IgD-negative memory B cell (primary cell): Measurements from ENCODE around the gene HHIPL2. TPM values are rescaled to one million over a fixed set of nuclear protein-coding genes. Genes with fewer than 3 reads are reported as not detected.

Source experiments
- H3K27ac Mint-ChIP-seq, 3 donors: one replicate each; pipeline ENCODE4 v1.8.0; 2020 to 2022; ENCODE audit warnings: mild to moderate bottlenecking in 3 of 3, mixed read lengths in 3 of 3, moderate library complexity in 1 of 3
- H3K27me3 Mint-ChIP-seq: one replicate; pipeline ENCODE4 v1.8.0; 2021; ENCODE audit warnings: mixed read lengths
- H3K36me3 Mint-ChIP-seq: one replicate; pipeline ENCODE4 v1.8.0; 2020; ENCODE audit warnings: mild to moderate bottlenecking, mixed read lengths
- H3K4me1 Mint-ChIP-seq, 3 donors: one replicate each; pipeline ENCODE4 v1.8.0; 2020 to 2022; ENCODE audit warnings: mixed read lengths in 3 of 3, mild to moderate bottlenecking in 1 of 3
- H3K4me3 Mint-ChIP-seq, 4 donors: one replicate each; pipeline ENCODE4 v1.8.0; 2020 to 2022; ENCODE audit warnings: mild to moderate bottlenecking in 4 of 4, mixed read lengths in 4 of 4, moderate library complexity in 3 of 4
- H3K9me3 Mint-ChIP-seq, 3 donors: one replicate each; pipeline ENCODE4 v1.8.0; 2020 to 2021; ENCODE audit warnings: mixed read lengths in 3 of 3, mild to moderate bottlenecking in 1 of 3
- polyA plus RNA-seq: library from polyadenylated mRNA; unstranded; fragments of 300-500 nt; fragmentation: Illumina TruSeq; gene quantifications from one replicate; pipeline ENCODE4 v1.2.3, GENCODE V29; 2021

The HHIPL2 gene
- polyA plus RNA-seq, 1 donor from 2014 or later: not detected

DNA sequence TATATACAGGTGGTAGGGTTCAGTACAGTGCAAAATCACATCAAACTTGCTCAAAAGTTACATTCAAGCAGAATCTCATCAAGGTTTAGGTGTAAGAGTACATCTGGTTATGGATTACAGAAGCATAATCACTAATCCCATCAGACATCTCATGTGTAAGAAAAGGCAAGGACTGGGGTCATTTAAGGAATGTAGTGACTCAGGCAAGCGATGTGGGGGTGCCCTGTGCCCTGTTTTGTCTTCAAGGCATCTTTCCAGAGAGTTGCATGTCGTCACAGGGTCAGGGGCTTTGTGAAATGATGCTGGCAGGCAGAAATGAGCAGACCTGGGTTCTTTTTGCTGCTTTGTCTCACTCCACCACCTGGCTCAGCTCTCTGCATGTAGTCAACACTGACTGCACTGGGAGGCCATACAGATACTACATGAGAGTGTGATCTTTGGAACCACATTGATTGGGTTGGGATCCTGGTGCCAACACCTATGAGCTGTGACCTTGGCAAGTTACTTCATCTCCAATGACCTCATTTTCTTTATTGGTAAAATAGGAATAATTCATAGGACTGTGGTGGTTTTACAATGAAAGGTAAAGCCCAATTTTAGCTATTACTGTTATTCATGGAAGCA is 8.2 kb upstream of the HHIPL2 start:
- peaks cover 3% of the 10 kb centered on the region for H3K36me3 Mint-ChIP-seq
- no peak overlapping the region for H3K4me3 Mint-ChIP-seq
- H3K4me1 Mint-ChIP-seq: peaks cover 0 to 4% (median 0%) of the 10 kb centered on the region in 3 donors
- no peaks in the 10 kb centered on the region for H3K27me3 Mint-ChIP-seq
- no peaks in the 10 kb centered on the region for H3K9me3 Mint-ChIP-seq
- peak overlapping the region in 1 of 3 donors; percentile 31 for H3K27ac Mint-ChIP-seq

DNA sequence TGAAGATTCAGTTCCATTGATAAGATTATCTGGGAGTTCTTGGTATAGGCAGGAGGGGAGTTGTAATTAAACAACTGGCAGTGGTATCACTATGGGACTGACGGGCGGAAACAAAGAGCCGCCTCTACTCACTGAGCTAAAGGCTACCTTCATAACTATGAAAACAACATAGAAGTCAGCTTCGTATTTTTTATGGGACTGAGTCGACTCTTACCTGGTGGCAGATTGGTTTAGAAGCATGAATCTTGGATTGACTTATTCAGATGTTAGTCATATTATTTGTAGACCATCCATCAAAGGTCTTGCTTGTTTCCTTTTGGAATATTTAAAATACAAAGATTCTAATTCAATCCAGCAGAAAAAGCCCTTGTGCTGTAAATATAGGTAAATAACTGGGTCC is 6.3 kb upstream of the HHIPL2 start:
- Mint-ChIP-seq H3K27me3 (no peaks in the 10 kb centered on the region), H3K4me1 (peaks cover 0 to 4% (median 0%) of the 10 kb centered on the region in 3 donors), H3K9me3 (no peaks in the 10 kb centered on the region), H3K36me3 (peaks cover 2% of the 10 kb centered on the region), H3K27ac (no peak overlapping the region), H3K4me3 (no peak overlapping the region)

DNA sequence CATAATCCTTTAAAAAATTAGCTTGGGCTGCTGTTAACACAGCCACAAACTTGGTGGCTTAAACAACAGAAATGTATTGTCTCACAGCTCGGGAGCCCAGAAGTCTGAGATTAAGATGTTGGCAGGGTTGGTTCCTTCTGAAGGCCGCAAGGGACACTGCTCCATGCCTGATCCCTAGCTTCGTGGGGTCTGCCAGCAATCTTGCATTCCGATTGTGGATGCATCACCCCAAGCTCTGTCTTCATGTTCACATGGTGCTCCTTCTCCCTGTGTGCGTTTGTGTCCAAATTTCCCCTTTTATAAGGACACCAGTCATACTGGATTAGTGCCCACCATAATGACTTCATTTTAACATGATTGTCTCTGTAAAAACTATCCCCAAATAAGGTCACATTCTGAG is 5.0 kb upstream of the HHIPL2 start:
- Mint-ChIP-seq H3K9me3 (peaks cover 0 to 2% (median 0%) of the 10 kb centered on the region in 3 donors), H3K27ac (no peak overlapping the region), H3K36me3 (peaks cover 2% of the 10 kb centered on the region), H3K4me3 (no peak overlapping the region), H3K27me3 (no peaks in the 10 kb centered on the region), H3K4me1 (peaks cover 0 to 4% (median 0%) of the 10 kb centered on the region in 3 donors)

DNA sequence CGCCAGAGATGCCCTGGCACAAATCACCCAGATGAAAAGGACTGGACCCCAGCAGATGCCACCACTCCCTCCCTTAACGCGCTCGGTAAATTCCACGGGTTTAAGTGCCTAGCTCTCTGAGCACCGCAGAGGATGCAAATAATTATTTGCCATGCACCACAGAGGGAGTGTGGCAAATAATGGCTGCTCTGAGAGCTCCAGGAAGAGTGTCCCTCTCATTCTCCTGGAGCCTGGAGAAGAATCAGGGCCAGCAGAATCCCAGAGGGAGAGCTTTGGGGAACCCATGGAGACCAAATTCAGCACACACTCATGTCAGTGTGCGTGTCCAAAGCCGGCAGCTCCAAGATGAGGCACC is 667 bp downstream of the HHIPL2 start:
- Mint-ChIP-seq H3K9me3 (peaks cover 0 to 2% (median 0%) of the 10 kb centered on the region in 3 donors), H3K27ac (peak overlapping the region in 1 of 3 donors; percentile 27), H3K27me3 (peaks cover 22% of the 10 kb centered on the region), H3K36me3 (no peaks in the 10 kb centered on the region), H3K4me1 (no peaks in the 10 kb centered on the region), H3K4me3 (no peak overlapping the region)

DNA sequence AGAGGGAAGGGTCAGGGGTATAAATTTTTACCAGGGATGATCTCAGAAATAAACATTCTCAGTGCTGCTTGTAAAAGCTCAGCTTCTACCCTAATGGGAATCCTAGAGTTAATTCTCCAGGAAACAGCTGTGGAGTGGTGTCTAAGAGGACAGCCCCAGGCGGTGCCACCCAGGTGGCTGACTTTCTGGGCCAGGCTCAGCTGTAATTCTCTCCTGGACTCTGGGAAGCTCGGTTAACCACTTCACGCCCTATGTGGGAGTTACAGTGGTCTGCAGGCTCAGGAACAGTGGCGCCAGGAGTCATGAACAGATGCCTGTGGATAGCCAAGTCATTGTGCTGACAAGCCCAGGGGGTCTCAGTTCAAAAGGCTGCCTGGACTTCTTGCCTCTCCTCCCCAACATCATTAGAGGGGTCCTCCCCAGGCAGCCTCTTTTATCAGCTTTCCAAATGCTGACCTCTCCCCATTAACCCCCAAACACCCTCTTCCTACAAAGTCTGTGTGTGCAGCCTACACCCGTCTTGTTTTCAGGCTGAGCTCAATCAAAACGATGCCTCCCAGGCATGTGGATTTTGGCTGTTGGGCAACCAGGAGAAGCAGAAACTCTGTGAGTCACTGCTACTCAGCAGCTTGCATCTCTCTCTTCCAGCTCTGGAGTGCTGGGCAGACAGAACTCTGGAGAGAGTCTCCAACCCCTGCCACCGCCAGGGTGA is 1.2 kb downstream of the HHIPL2 start:
- peaks cover 0 to 2% (median 0%) of the 10 kb centered on the region in 3 donors for H3K9me3 Mint-ChIP-seq
- peak overlapping the region in 1 of 3 donors; percentile 27 for H3K27ac Mint-ChIP-seq

DNA sequence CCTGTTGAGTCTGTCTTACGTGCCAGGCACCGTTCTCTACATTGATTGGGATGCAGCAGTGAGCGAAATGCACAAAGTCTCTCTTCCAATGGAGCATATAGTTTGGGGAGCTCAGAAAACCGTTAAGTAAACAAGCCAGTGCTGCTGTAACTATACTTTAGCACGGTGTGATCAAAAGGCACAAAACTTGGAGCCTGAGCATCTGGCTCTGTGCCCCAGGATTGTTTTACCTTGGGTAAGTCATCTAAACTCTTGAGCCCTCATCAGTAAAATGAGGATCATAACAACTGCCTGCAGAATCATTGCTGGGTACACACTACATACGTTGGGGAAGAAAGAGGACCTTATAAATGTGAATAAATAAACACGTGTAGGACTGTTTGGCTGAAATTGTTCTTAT is 1.8 kb downstream of the HHIPL2 start:
- H3K9me3 Mint-ChIP-seq: peaks cover 0 to 2% (median 0%) of the 10 kb centered on the region in 3 donors
- H3K4me3 Mint-ChIP-seq: no peak overlapping the region
- H3K36me3 Mint-ChIP-seq: no peaks in the 10 kb centered on the region
- H3K4me1 Mint-ChIP-seq: no peaks in the 10 kb centered on the region
- H3K27ac Mint-ChIP-seq: no peak overlapping the region
- H3K27me3 Mint-ChIP-seq: peaks cover 22% of the 10 kb centered on the region

More for the DNA sequence above, 1.2 kb downstream of the HHIPL2 start:
- Mint-ChIP-seq H3K4me1 (no peaks in the 10 kb centered on the region), H3K36me3 (no peaks in the 10 kb centered on the region), H3K4me3 (no peak overlapping the region), H3K27me3 (peaks cover 22% of the 10 kb centered on the region)

DNA sequence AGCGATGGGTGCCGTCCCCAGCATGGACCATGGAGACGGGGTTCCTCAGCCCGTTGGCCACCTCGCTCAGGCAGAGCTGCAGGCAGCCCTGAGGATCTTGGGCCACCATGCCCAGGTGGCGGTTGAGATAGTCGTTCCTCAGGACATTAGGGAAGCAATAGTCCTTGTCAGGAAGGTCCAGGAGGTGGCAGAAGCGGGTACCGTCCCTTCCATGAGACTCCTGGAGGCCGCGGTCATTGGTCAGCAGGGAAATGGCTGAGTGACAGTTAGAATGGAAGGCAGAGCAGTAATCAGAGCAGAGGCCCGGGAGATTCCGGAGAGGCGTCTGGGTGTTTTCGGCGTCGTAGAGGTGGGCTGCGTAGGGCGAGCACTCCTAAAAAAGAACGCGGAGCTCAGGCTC is 4.1 kb downstream of the HHIPL2 start:
- no peaks in the 10 kb centered on the region for H3K4me1 Mint-ChIP-seq
- peaks cover 22% of the 10 kb centered on the region for H3K27me3 Mint-ChIP-seq
- H3K9me3 Mint-ChIP-seq: peaks cover 0 to 2% (median 0%) of the 10 kb centered on the region in 3 donors
- H3K27ac Mint-ChIP-seq: no peak overlapping the region
- no peak overlapping the region for H3K4me3 Mint-ChIP-seq
- no peaks in the 10 kb centered on the region for H3K36me3 Mint-ChIP-seq

DNA sequence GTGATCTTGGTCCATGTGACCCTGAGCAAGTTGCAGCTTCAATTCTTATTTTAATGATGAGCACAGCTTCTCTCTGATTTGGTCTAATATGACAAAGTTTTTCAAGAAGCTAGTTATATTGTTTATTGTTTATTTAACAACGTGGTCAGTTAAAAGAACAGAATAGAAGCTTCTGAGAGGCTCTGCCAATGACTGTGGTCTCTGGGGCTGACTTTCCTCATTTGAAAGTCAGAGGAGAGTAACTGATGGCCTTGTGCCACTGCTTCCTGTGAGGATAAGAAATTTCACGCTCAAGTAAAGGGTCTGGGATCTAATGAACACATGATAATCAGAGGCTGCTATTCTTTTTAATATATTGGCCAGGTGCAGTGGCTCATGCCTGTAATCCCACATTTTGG is 7.3 kb downstream of the HHIPL2 start:
- no peak overlapping the region for H3K4me3 Mint-ChIP-seq
- peaks cover 19% of the 10 kb centered on the region for H3K27me3 Mint-ChIP-seq

DNA sequence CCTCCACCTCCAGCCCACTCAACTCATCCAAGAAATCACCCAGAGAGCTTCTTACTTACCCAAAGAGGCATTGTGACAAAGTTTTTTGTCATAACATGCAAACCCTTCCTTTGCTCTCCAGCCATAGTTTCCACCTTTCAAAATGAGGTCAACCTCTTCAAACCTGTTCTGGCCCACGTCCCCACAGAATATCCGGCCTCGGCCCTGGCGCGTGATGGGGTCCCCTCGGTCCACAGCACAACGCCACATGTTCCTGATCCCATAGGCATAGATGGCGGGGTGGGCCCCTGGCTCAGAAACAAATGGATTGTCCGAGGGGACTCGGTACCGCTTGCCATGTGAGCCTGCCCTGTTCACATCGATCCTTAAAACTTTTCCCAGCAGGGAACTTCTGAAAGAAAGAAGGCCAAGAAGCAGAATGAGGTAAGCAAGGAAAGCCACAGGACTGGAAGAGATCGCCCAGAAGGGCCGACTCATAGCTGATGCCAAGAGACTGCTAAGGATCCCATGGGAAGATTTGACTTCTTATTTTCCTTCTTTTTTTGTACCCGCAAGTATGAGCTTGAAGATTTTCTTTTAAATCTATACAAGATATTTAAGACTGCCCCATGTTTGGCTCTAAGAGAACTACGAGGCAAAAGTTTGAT is 7.8 kb downstream of the HHIPL2 start:
- Mint-ChIP-seq H3K27me3 (peaks cover 17% of the 10 kb centered on the region), H3K4me3 (no peak overlapping the region), H3K36me3 (no peaks in the 10 kb centered on the region), H3K9me3 (no peaks in the 10 kb centered on the region), H3K27ac (no peak overlapping the region), H3K4me1 (no peaks in the 10 kb centered on the region)

More for the DNA sequence above, 7.3 kb downstream of the HHIPL2 start:
- no peak overlapping the region for H3K27ac Mint-ChIP-seq
- no peaks in the 10 kb centered on the region for H3K9me3 Mint-ChIP-seq
- no peaks in the 10 kb centered on the region for H3K36me3 Mint-ChIP-seq
- H3K4me1 Mint-ChIP-seq: no peaks in the 10 kb centered on the region

DNA sequence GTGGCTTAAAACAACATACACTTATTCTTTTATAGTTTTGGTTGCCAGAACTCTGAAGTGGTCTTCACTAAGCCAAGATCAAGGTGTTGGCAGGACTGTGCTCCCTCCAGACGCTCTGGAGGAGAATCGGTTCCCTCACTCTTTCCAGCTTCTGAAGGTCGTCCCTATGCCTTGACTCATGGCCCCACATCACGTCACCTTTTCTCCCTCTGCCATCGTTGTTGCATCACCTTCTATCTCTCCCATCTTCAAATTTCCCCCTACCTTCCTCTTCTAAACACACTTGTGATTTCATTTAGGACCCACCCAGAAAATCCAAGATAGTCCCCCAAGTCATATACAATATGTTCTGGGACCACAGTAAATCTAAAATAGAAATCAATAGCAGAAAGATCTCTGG is 12.4 kb downstream of the HHIPL2 start:
- Mint-ChIP-seq H3K27ac (no peak overlapping the region), H3K4me3 (no peak overlapping the region), H3K36me3 (no peaks in the 10 kb centered on the region), H3K4me1 (no peaks in the 10 kb centered on the region), H3K9me3 (no peaks in the 10 kb centered on the region), H3K27me3 (peaks cover 1% of the 10 kb centered on the region)

DNA sequence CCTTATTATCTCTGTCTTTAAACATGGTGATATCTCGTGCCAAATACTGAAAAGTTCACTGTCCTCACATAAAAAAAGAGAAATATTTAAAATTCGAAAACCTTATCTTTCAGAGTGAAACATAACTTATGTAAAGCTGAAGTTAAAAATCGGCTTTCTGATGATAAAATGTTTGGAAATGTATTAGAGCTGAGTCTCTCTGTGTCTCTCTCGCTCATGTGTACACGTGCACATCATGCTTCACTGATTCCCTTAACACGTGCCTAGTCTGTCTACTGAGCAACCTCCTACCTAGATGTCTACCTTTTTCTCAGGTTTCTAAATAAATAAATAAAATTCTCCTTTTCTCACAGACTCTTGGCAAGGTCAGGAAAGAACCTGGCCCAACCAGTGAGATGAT is 17.1 kb downstream of the HHIPL2 start:
- Mint-ChIP-seq H3K9me3 (peaks cover 3 to 8% (median 4%) of the 10 kb centered on the region in 3 donors), H3K4me3 (no peak overlapping the region), H3K27ac (no peak overlapping the region), H3K27me3 (peaks cover 9% of the 10 kb centered on the region), H3K4me1 (no peaks in the 10 kb centered on the region), H3K36me3 (peaks cover 4% of the 10 kb centered on the region)

DNA sequence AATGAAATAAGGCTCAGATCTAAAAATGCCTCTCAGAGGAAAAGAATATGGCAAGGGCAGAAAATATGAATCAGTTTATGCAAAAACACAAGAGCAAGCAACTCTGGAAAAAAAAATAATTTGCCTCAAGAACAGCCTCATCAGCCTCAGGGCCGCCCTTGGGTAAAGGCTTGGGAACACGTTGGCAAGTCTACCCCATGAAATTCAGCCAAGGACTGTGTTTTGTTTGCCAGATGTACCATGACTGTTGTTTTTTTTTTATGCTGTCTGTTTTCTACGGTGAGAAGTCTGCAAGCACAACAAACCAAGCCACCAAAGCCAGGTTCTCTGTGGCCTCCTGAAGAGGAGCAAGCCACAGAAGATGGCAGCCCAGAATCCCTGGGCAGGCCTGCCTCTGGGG is 18.0 kb downstream of the HHIPL2 start:
- peaks cover 4% of the 10 kb centered on the region for H3K36me3 Mint-ChIP-seq
- H3K4me1 Mint-ChIP-seq: no peaks in the 10 kb centered on the region
- peaks cover 8% of the 10 kb centered on the region for H3K27me3 Mint-ChIP-seq
- peaks cover 3 to 8% (median 4%) of the 10 kb centered on the region in 3 donors for H3K9me3 Mint-ChIP-seq
- no peak overlapping the region for H3K27ac Mint-ChIP-seq
- no peak overlapping the region for H3K4me3 Mint-ChIP-seq

DNA sequence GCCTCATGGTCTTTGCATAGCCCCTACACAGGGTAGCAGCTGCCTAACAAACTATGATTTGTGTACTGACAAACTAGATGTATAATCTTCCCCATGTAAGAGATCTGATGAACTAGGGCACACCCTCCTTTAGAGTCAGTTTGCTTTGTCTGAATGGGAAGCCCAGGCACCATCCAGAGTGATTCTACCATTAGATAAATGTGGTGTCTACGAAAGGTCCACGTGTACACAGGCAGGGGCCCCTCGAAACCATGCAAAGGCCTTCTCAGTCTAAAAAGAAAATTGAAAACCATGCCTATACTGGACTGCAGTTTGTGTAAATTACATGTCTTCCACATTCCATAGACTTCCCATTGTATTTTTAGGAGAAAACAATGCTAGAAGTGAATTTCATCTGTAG is 18.7 kb downstream of the HHIPL2 start:
- H3K4me1 Mint-ChIP-seq: no peaks in the 10 kb centered on the region
- no peak overlapping the region for H3K27ac Mint-ChIP-seq
- H3K36me3 Mint-ChIP-seq: peaks cover 4% of the 10 kb centered on the region
- H3K27me3 Mint-ChIP-seq: peaks cover 8% of the 10 kb centered on the region
- H3K9me3 Mint-ChIP-seq: peaks cover 3 to 8% (median 4%) of the 10 kb centered on the region in 3 donors
- H3K4me3 Mint-ChIP-seq: no peak overlapping the region

DNA sequence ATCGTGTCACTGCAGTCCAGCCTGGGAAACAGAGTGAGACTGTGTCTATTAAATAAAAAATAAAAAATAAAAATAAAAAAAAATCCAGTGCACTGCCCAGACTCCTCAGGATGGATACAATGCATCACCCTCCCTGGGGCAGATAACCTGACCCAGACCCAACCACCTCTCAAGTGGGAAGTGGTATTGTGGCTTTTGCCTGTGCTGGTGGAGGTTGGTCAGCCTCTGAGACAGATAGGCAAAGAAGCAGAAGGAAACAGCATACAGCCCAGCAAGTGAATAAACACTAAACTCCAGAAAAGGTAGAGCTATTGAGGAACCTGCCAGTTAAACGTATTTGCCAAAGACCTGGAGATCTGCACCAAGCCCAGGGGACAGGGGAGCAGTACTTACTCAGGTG is 22.0 kb downstream of the HHIPL2 start:
- Mint-ChIP-seq H3K4me3 (no peak overlapping the region), H3K27me3 (peaks cover 11% of the 10 kb centered on the region), H3K4me1 (no peaks in the 10 kb centered on the region), H3K9me3 (peaks cover 3 to 14% (median 6%) of the 10 kb centered on the region in 3 donors), H3K27ac (no peak overlapping the region), H3K36me3 (peaks cover 4% of the 10 kb centered on the region)

DNA sequence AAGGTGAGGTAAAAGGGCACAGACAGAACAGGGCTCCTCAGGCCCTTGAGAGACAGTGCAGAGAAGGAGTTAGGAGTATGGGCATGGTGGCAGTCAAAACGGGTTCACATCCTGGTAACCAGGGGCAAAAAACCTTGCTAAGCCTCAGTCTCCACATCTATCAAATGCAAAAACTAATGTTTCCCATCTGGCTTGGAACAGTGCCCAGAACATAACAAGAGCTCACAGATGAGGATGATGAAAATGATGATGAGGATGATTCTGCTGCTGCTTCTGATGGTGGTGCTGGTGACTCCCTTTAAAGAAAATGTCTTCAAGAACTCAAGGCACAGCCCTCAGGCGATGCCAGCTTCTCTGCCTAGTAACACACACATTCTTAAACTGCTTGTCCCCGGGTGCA is 24.1 kb downstream of the HHIPL2 start:
- peaks cover 11% of the 10 kb centered on the region for H3K27me3 Mint-ChIP-seq
- no peak overlapping the region for H3K4me3 Mint-ChIP-seq
- peaks cover 4% of the 10 kb centered on the region for H3K36me3 Mint-ChIP-seq
- H3K4me1 Mint-ChIP-seq: peaks cover 0 to 2% (median 0%) of the 10 kb centered on the region in 3 donors
- H3K27ac Mint-ChIP-seq: no peak overlapping the region
- peaks cover 3 to 14% (median 6%) of the 10 kb centered on the region in 3 donors for H3K9me3 Mint-ChIP-seq
